RPMI8226 (cell line): ENCODE data around the gene ELMO1.

Experiments used
- DNase-seq: peaks from one replicate; pipeline ENCODE4 v3.0.0-alpha.2; 2015

The ELMO1 gene

DNA sequence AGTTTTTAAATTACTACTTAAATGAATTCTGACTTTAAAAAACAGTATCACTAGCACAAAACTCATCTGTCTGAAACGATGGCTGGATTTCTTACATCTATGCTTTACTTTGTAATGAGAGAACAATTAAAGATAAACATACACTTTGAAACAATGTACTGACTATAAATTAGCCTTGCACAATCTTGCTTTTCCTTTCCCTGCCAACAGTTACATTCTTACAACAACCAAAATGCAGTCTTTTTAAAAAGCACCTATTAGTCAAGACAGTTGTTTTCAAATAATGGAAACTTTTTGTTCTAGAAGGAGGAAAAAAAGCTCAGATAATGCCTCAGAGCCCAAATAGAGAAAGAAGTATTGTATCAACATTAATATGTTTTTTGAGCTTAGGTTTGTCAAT, 153.3 kb downstream of the ELMO1 start:
- DNase-seq: no peak

DNA sequence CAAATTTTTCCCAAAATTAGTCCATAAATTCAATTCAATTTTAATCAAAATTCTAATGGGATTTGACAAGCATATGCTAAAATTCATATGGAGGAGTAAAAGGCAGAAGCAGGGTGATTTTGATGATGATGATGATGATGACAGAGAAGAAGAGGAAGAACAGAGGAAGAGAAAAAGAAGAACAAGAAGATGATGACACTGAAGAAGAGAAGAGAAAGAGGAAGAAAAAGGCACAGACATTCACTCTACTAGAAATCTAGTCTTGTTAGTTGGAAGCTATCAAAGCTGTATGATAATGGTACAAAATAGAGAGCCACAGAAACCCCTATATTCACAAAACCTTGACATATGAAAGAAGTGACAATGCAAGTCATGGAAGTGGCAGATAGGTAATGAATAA, 157.9 kb downstream of the ELMO1 start:
- no peak for DNase-seq

DNA sequence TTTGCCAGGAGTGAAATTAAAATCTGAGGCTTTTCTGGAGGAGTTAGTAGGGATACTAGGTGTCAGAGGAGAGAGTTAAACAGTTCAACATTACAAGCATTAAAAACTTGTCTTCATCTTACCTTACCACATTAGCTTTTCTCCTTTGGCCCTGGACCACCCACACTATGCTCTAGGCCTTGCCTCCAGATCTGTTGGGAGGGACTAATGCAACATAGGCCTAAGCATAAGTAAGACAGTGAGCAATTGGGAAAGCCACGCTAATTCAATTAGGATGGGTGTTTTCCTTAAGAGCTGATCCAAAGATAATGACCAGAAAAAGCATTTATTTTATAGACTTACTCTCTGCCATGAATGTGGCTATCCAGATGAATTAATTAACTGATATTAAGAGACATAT, 158.9 kb downstream of the ELMO1 start:
- DNase-seq: no peak

DNA sequence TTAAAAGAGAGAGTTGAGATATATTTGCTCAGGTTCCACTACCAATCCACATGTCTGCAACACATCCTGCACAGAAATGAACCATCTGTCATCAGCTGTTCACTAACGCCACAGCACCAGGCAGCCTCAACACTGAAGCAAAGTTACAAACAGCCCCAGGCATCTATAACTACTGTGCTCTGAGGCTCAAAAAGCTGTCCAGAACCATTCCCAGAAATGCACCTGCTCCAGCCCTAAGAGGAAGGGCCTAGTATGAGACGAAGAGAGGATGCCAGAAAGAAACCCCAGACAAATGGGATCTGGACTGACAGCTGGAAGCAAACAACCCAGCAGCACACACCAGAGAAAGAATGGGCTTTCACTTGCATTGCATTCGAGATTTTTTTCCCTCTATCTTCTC, 159.3 kb downstream of the ELMO1 start:
- DNase-seq: no peak

DNA sequence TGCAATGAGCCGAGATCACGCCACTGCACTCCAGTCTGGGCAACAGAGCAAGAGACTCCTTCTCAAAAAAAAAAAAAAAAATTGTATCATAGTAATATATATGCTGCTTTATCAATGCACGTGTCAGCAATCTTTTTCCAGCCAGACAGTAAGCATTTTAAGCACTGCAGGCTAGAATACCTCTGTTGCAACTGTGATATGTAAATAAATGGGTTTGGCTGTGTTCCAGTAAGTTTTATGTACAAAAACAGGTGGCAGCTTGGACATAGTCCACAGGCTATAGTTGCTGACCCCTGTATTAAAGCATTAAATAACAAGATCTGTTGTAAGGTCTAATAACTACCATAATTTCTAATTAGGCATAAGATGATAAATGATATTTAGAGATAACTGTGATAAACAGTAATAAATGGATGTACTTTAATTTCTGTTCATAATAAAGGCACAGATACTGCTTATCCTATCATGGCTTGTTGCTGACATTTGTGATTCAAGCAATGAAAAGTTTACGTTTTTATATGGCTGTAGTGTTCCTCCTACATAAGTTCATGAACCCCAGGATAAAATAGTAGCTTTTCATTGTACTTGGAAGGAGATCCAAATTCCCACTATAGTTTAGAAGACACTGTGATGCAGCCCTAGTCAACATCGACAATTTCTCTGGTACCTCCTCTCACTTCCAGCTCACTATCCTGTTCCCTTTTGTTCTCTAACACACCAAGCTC, 161.4 kb downstream of the ELMO1 start:
- peak; percentile 90 for DNase-seq

DNA sequence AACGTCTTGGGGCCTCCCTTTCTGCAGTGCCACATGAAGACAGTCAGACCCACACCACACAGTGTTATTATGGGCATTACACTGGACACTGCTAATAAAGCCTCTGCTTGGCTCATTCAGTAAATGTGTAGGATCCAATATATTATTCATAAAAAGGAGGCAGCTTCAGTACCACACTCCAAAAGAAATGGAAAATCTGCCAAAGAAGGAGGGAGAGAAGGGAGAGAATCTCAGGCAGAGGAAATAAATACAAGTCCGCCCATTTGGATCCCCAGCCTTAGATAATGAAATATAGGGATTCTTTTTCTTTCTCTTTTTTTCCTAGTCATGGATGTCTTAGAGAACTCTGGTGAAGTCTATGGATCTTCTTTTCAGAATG, 162.2 kb downstream of the ELMO1 start:
- DNase-seq: no peak

DNA sequence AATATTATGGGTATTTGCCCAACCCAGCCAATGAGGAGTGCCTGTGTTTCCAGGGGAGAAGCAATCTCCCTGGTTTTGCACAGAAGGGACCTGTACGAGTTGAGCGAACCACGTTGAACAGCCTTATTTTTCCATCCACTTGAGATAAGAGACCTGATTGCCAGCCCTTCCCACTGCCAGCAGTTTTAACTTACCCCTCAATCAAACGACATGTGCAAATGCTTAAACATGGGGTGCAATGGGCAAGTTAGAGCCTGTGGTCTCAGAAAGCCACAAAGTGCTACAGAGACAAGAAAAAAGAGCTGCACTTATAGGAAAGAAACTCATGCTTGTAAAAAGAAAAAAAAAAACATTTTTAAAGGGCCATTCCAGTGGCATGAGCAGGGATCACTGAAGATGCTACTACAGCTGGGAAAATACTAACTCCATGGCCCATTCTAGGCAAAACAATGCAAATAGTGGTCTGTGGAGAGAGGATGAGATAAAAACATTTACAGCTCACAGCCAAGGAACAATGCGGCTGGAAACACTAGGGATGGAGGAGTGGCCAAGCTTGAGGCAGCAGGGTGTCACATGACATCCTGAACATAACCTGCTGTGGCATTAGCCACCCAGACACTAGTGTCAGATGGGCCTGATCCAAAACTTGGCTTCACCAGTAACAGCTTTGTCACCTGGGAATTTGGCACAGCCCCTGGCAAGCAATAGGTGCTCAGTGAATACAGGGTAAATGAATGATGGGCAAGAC, 162.8 kb downstream of the ELMO1 start:
- DNase-seq: peak; percentile 23

DNA sequence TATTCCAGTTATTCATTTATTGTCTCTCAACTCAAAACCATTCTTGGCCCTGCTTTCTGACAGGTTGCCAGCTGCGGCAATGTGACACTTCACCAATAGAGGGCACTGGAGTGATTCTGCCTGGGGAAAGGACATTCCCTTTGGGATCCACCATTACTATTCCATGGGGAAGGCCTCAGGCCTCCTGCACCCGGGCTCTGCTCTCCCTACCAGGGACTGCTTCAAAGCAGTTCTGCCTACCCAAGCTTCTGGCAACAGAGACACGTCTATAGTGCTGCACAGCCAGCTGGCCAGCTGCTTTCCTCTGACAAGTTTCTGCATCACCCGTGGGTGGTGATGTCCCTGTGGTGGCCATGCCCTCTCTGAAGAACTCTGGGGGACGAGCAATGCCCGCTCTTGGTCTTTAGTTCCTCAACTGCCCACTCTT, 163.8 kb downstream of the ELMO1 start:
- DNase-seq: peak; percentile 39

DNA sequence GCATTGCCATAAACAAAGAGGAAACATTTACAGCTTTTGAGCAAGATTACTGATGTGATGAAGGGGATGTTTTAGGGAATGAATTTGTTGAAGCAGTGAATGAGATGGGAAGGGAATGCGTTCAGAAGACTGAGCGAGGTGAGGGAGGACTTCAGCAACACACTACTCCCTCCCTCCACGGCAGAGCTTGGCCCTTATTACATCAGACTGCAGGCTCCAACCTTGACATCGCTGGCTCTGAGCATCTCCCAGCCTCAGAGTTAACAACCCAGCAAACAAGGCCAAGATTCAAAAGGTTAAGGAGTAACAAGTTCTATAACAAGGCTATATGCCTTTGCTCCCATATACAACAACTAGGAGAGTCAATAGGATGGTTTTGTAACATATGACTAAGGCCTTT, 164.4 kb downstream of the ELMO1 start:
- DNase-seq: no peak

DNA sequence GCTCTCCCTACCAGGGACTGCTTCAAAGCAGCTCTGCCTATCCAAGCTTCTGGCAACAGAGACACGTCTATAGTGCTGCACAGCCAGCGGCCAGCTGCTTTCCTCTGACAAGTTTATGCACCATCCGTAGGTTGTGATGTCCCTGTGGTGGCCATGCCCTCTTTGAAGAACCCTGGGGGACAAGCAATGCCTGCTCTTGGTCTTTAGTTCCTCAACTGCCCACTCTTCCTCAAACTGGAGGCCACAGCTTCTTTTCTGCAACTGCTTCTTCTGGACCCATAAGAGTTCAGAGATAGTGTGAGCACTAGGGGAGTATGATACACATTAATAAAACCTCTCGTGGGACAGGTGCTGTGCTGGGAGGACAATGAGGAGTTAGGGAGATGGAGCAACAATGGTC, 164.9 kb downstream of the ELMO1 start:
- DNase-seq: no peak

DNA sequence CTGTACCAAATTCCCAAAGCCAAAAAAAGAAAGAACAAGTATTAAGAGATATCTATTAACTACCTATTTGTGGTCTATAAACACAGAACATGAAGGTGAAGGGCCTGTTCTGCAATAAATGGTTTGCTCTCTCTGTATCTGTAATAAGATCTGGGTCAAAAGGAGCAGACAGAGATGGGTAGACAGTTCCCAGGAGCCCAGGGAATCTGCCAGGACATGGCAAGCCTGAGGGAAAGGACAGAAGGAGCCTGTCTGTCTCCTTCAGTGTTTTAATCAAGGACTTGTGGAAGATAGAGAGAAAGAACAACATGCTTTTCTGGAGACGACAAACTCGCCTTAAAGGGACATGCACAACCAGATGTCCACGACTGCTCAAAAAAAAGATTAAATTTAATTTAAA, 165.7 kb downstream of the ELMO1 start:
- DNase-seq: no peak

DNA sequence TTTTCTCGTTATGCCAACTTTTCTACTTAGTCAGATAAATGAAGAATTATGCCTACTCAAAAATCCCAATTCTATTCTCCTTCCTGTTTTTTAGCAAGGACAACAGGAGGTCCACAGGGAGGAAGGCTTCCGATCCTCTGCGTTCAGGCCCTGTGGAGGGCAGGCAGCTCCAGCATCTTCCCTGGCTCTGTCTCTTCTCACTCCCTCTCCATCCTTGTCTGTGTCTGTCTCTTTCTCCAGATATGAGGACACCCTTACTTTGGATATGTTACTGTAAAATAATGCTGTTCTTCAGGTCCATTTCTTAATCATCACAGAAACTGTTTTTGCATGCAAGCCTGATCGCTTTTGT, 166.6 kb downstream of the ELMO1 start:
- DNase-seq: no peak

DNA sequence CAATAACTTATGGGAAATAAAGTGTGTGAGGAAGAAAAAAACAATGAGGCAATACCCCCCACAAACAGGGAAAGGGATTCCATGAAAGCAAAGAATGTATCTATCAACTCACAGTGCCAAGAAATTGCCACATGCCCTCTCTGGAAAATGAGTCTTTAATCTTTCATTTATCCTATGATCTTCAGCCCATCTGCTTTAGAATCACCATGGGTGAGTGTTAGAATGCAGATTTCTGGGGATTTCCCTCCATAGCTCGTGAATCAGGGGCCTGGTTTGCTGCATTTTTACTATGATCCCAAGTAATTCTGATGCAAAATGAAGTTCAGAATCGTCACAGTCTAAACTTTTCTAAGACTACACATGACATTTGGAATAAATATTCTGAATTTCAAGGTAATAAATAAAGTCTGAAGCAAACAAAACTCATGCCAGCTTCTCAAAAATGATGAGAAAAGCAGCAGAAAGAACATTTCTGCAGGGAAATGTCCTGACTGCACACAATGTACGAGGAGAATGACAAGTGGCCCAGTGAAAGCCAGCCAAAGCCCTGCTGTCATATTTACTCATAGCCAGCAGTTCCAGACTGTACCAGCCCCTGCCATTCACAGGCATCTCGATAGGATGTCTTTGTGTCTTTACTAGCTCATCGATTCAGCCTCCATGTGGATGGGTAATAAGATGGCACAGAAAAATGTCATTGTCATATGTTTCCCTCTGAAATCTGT, 167.1 kb downstream of the ELMO1 start:
- no peak for DNase-seq

DNA sequence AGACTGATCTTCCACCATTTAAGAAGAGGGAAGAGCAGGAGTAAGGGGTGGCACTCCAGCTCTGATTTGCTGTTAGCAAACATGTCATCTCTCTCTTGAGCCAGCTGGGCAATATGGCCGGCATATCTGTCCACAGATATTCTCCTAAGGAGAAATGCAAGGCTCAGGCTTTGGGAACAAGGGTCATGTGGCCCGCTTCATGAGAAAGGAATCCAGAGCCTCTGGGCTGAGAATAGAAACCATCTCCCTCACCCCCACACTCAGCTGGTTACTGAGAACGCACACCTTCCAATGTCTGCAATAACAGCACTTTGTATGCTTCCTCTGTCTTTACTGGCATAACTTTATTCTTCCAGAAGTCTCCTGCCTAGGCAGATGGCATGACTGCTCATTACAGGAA, 171.2 kb downstream of the ELMO1 start:
- no peak for DNase-seq

DNA sequence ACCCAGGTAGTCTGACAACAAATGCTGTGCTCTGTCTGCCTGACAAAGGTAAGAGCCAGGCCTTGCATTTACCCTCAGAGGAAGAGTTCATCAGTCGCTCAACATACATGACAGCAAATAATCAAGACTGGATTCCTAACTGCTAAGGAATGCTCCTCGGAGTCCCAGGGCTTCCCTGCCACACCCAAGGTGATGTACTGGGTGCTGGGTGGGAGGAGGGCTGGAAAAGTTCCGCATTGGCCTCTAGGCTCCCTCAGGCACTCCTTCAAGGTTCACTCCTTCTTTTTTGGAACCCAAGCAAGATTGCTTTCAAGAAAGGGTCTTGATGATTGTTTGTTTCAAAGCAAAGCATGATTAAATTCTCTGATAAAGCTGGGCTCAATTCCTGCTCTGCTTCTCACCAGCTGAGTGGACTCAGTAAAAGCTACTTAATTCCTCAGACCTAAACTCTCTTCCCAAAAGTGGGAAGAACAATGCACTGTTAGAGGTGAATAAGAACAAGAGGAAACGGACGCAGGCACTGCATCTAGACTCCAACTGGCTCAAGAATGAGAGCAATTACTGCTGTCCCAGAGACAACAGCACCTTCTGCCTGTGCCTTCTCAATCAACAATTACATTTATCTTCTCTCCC, 173.5 kb downstream of the ELMO1 start:
- DNase-seq: no peak

DNA sequence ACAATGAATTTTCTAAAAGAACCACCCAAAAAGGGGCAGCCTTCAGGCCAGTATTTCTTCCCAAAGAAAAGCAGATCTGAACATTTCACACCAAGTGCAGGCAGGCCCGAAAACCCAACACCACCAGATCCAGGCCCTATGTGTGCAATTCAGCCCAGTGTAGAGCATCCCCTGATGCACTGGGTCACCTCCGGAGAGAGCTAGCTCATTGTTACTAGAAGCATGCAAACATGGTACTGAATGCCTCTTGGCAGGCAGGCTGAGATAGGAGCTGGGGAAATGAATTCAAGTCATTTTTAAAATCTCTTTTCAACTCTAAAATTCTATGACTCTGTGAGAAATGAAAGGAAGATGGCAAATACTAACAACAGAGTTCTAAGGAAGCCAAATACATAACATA, 174.8 kb downstream of the ELMO1 start:
- DNase-seq: no peak

DNA sequence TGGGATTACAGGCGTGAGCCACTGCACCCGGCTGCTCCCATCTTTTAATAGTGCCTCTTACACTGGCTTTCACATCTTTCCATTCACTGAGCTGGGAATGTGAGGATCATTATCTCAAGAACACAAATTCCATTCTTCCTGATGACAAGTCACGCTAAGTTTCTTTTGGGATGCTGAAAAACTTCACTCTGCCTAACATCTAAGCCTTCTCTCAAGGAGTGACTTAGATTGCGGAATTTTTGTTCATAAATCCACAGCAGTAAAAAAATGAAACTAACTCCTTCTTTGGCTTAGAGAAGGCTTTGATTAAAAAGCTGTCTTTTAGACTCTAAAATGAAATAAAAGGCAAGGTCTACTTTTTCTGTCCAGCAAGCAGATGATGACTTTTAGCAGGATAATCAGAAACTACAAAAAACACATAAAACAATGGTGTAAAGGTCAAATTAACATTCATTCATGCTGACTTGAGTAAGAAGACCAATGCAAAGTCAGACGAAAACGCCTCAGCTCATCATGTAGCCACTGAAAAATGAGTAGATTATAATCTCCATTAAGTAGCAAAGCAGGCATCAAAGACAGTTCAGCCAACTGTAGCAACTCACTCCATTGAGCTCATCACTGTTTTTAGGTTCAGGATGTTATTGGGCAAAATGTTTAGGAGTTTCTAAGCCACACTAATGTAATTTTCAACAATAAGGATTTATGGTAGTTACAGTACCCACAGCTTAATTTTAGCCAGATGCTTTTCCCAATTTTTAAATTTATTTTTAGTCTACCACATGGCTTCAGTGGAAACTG, 178.8 kb downstream of the ELMO1 start:
- no peak for DNase-seq

DNA sequence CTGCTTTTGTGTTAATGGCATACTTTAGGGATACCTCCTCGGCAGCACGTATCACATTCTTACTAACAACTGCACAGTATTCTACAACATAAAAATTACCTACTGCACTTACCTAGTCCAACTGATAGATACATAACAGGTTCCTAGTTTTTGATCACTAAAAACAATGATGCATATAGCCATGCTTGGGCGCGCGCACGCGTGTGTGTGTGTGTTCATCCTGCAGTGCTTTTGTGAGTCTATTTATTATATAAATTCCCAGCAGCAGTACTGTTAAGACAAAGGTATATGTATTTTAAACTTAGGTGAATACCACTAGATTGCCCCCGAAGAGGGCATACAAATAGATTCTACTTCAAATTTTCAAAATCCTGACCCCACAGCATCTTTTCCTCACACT, 181.4 kb downstream of the ELMO1 start:
- DNase-seq: no peak

DNA sequence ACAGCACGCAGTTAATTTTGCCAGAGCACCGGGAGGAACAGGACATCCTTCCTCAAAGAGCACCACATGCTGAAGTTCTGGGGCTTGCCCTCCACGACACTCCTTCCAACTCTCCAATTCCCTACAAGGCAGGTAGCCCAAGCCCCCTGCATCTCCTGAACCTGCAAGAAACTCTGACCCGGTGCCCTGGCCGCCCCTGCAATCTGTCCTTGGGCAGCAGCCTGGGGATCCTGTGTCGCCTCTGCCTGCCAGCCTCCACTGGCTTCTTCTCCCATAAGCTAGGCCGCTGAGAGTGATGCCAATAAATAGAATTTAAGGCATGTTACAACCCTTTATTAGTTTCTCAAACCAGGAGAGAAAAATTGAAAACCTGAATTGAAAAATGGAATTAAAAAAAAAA, 182.8 kb downstream of the ELMO1 start:
- no peak for DNase-seq

DNA sequence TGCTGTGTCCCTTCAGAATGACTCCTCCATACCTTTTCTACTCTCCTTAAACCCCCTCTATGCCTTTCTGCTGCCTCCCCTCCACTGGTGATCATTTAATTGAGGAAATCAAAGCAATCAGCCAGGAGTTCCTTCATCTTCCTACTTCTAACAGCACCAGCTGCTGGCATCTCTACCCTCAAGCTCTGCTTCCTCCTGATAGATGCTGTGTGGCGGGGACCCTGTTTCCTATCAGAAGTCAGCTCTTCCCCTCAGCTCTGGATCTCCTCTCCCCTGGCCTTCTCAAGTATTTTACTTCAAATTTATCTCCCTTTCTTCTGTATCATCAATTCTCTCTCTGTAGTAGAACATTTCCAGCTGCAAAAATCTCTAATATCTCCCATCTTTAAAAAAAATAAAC, 183.7 kb downstream of the ELMO1 start:
- DNase-seq: no peak

DNA sequence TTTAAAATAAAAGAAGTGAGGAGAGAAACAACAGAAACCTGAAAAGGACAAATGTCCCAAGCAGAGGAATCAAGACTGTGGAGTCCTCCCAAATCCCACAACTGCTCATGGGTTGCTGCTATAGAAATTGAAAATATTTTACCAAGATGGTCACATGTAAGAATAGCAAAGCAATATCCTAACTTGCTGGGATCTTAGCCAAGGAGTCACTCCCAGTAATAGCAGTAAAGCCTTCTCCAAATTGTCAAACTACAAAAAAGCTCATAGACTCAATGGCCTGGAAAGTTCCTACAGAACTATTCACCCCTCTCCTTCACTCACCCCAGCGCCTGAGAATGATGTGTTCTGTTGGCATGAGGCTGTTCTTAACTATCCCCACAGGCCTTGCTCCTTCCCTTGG, 186.5 kb downstream of the ELMO1 start:
- DNase-seq: no peak

DNA sequence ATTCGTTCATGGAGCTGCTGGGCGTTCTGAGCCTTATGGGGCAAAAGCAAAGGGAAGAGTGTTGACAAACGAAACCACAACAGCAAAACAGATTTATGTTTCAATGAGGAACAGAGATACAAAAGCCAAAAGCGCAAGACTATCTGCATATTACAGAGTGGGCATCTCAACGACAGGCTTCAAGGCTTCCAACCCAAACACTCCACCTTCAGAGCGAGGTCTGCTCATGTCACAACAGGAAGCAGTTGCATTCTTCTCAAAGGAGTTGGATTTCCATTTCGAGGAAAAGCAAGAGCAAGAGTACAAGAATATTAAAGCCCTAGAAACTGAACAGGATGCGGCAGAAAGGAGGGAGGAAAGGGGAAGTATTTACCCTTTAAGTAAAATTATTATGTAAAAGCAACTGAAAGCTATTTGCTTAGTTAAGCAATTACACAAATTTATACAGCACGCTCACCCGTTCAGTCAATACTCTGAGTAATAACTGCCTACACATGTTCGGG, 189.3 kb downstream of the ELMO1 start:
- no peak for DNase-seq

DNA sequence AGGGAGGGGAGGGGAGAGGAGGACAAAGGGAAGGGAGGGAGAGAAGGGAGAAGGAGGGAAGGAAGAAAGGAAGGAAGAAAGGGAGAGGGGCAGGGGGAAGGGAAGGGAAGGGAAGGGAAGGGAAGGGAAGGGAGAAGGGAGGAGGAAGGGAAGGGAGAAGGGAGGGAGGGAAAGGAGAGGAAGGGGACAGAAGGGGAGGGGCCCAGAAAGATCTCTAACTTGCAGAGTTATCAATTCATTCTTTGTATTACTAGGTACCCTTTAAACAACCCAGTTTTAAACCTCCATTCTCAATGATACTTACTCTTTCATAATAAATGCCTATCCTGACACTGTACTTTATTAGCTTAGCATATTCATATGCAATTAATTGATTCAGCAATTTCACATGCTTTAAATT, 192.0 kb downstream of the ELMO1 start:
- DNase-seq: no peak
